HEK293T (cell line): ENCODE results near the gene HSPG2.

Experiments
- CTCF ChIA-PET: fragments of 350-600 bp; formaldehyde crosslinking; extraction: SDS; loops from one replicate; lab custom pipeline; 2021; ENCODE audit warnings: antibody characterized with exemption, inconsistent platforms; lab: Yijun Ruan, JAX
- POLR2A ChIA-PET: fragments of 350-600 bp; formaldehyde crosslinking; extraction: SDS; loops from one replicate; lab custom pipeline; 2020; ENCODE audit warnings: antibody characterized with exemption, inconsistent platforms; lab: Yijun Ruan, JAX
- DNase-seq: peaks from one replicate; pipeline ENCODE4 v3.0.0; 2012; ENCODE audit warnings: mixed read lengths; ENCODE audit errors: extremely low spot score
- ARNT ChIP-seq: fragments of 450-650 bp; IDR thresholded peaks from 2 replicates; pipeline ENCODE4 v1.6.1; 2017; ENCODE audit warnings: mild to moderate bottlenecking
- BHLHE40 ChIP-seq: fragments of 450-650 bp; IDR thresholded peaks from 2 replicates; pipeline ENCODE4 v1.6.1; 2016; ENCODE audit warnings: mild to moderate bottlenecking, moderate library complexity, borderline replicate concordance
- CTBP1 ChIP-seq: fragments of 450-650 bp; IDR thresholded peaks from 2 replicates; pipeline ENCODE4 v1.6.1; 2016; ENCODE audit warnings: borderline replicate concordance
- ELF4 ChIP-seq: fragments of 450-650 bp; IDR thresholded peaks from 2 replicates; pipeline ENCODE4 v1.6.1; 2017; ENCODE audit warnings: antibody characterized with exemption
- FOXA1 ChIP-seq: fragments of 450-650 bp; IDR thresholded peaks from 2 replicates; pipeline ENCODE4 v1.6.1; 2016; ENCODE audit warnings: mild to moderate bottlenecking
- FOXK2 ChIP-seq: fragments of 450-650 bp; IDR thresholded peaks from 2 replicates; pipeline ENCODE4 v1.6.1; 2016; ENCODE audit warnings: mild to moderate bottlenecking
- FOXM1 ChIP-seq: fragments of 450-650 bp; IDR thresholded peaks from 2 replicates; pipeline ENCODE4 v1.6.1; 2017; ENCODE audit warnings: mild to moderate bottlenecking, borderline replicate concordance
- HDGF ChIP-seq: fragments of 450-650 bp; IDR thresholded peaks from 2 replicates; pipeline ENCODE4 v1.6.1; 2017; ENCODE audit warnings: antibody characterized with exemption, borderline replicate concordance
- L3MBTL2 ChIP-seq: fragments of 450-650 bp; conservative IDR thresholded peaks from 2 replicates; pipeline ENCODE4 v1.6.1; 2016; ENCODE audit warnings: mild to moderate bottlenecking
- LEF1 ChIP-seq: fragments of 450-650 bp; IDR thresholded peaks from 2 replicates; pipeline ENCODE4 v1.6.1; 2017; ENCODE audit warnings: mild to moderate bottlenecking, borderline replicate concordance
- NFRKB ChIP-seq: fragments of 450-650 bp; IDR thresholded peaks from 2 replicates; pipeline ENCODE4 v1.6.1; 2016; ENCODE audit warnings: mild to moderate bottlenecking, moderate library complexity
- SP1 ChIP-seq: fragments of 450-650 bp; IDR thresholded peaks from 2 replicates; pipeline ENCODE4 v1.6.1; 2017
- SUZ12 ChIP-seq: fragments of 450-650 bp; IDR thresholded peaks from 2 replicates; pipeline ENCODE4 v1.6.1; 2016; ENCODE audit warnings: mild to moderate bottlenecking
- TARDBP ChIP-seq: fragments of 450-650 bp; IDR thresholded peaks from 2 replicates; pipeline ENCODE4 v1.6.1; 2016
- ZNF384 ChIP-seq: fragments of 450-650 bp; IDR thresholded peaks from 2 replicates; pipeline ENCODE4 v1.6.1; 2016
- TF ChIP-seq, protein P1 (sequence below): fragments of 450-650 bp; IDR thresholded peaks from 2 replicates; pipeline ENCODE4 v1.6.1; 2016

HSPG2 gene

DNA sequence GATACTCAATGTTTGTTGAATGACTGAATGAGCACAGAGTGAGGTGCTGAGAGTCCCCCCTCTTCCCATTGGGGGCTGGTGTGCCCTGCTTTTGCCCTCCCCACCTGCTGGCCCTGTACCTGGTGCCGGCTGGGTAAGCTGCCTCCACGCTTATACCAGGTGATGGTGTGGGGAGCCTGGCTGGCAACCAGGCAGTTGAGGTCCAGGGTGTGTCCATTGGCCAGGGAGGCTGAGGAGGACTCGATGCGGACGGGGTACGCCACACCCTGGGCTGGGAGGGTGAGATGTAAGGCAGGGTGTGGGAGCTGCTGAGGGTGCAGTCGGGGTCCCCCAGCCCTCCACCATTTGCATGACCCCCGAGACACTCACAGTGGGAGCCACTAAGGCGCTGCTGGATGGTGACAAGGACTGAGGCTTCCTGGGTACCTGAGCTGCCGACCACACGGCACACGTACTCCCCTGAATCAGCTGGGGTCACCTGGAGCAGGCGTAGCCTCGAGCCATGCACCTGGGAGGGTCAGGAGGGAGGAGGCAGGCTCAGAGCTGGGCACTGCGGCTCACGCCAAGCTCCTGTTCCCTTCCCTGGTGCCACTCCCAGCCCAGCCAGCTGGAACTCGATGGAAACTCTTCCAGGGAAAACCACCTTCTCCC, 88.5 kb downstream of the HSPG2 start:
- CTCF ChIA-PET, result no interaction called here
- POLR2A ChIA-PET, result no interaction called here
- TF ChIP-seq, protein P1, sequence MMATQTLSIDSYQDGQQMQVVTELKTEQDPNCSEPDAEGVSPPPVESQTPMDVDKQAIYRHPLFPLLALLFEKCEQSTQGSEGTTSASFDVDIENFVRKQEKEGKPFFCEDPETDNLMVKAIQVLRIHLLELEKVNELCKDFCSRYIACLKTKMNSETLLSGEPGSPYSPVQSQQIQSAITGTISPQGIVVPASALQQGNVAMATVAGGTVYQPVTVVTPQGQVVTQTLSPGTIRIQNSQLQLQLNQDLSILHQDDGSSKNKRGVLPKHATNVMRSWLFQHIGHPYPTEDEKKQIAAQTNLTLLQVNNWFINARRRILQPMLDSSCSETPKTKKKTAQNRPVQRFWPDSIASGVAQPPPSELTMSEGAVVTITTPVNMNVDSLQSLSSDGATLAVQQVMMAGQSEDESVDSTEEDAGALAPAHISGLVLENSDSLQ, result no peak
- no peak for TF ChIP-seq SUZ12
- no peak for TF ChIP-seq FOXK2
- TF ChIP-seq ELF4, result no peak
- no peak for TF ChIP-seq CTBP1
- TF ChIP-seq TARDBP, result no peak
- no peak for TF ChIP-seq NFRKB
- TF ChIP-seq SP1, result no peak
- no peak for TF ChIP-seq FOXM1
- TF ChIP-seq ARNT, result no peak
- no peak for TF ChIP-seq LEF1
- TF ChIP-seq HDGF, result no peak
- TF ChIP-seq L3MBTL2, result no peak
- TF ChIP-seq ZNF384, result no peak
- no peak for TF ChIP-seq BHLHE40
- TF ChIP-seq FOXA1, result no peak

DNA sequence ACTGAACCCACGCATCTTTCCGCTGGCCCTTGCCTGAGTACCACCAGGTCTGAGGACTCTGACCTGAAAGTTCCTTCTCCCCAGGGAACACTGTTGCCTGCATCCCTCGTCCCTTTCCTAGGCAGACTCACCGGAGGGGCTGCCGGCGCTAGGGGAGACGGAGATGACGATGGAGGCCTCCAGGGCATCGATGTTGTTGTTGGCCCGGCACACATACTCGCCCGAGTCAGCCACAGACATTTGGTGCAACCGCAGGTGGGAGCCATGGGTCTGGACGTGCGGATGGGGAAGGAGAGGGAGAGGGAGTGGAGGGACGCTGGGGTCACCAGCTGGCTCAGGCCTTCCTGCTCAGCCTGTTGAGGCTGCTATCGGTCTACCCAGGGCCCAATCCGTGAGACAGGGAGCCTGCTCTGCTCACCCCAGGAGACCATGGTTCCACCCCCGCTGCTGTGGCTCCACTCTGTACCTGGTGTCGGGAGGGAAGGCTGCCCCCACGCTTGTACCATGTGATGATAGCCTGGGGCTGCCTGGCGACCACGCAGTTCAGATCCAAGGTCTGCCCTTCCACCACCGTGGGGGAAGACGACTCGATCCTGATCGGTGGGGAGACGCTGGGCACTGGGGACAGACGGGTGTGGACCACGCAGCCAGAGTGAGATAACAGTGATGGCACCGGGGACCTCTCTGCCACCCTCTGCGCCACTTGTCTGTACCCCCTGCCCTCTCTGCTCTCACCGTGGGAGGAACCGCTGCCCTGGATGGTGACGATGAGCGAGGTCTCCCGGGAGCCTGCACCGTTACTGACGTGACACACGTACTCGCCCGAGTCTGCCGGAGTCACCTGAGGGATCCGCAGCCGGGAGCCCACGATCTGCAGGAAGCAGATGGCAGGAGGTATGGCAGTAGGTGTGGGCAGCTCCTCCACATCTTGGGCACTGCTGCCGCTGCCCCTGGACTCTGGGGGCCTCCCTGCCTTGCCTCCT, 89.6 kb downstream of the HSPG2 start:
- DNase-seq, result no peak
- POLR2A ChIA-PET, result no interaction called here
- CTCF ChIA-PET, result no interaction called here
- no peak for TF ChIP-seq FOXA1
- no peak for TF ChIP-seq FOXK2
- TF ChIP-seq ELF4, result no peak
- TF ChIP-seq, protein P1, result no peak
- TF ChIP-seq FOXM1, result no peak

More for the DNA sequence above, 88.5 kb downstream of the HSPG2 start:
- DNase-seq, result no peak

DNA sequence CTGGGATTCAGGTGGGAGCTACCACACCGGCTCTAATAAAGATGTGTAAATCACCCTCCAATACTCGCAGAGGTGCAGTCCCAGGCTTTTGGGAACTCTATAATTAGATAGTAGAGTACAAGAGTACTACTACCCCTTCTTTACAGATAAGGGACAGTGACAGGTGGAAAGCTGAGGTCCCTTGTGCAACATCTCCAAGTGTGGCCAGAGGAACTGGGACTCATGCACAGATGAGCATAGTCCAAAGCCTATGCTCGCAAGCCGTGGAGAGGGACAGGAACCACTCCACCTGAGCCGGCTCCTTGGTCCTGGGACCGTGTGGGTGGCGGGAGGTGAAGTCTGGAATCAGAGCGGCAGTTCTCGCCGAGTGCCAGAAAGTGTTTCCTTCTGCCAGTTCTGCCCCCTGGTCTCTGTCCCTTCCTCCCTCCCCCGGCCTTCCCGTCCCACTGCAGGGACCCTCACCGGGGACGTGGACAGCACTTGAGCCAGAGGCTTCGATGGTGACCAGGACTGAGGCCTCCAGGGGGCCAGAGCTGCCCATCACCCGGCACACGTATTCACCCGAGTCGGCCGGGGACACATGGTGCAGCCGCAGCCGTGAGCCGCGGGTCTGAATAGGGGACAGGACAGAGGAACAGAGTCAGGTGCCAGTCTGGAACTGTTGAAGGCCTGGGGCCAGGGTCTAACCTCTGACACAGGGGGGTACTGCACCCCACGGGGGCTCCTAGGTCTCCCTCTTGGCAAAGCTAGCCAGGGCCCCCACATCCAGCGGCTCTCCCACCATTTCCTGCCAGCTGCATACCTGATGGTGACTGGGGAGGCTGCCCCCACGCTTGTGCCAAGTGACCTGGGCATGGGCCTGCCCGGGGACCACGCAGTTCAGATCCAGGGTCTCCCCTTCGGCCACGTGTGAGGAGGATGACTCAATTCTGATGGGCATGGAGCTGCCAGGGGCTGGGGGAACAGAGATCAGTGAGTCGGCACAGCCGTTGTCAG, 91.2 kb downstream of the HSPG2 start:
- ChIA-PET CTCF (interaction anchor here (0.6 kb wide), 1 partner anchor 829 kb away, joined by 7 read pairs; no protein-coding TSS in a partner anchor), POLR2A (no interaction called here)
- no peak for TF ChIP-seq FOXM1
- TF ChIP-seq ZNF384, result no peak
- TF ChIP-seq SP1, result no peak
- TF ChIP-seq LEF1, result no peak
- TF ChIP-seq BHLHE40, result no peak
- TF ChIP-seq L3MBTL2, result no peak
- TF ChIP-seq, protein P1, result no peak
- no peak for TF ChIP-seq ELF4
- TF ChIP-seq ARNT, result no peak
- no peak for TF ChIP-seq FOXA1
- no peak for TF ChIP-seq NFRKB
- no peak for TF ChIP-seq HDGF
- TF ChIP-seq CTBP1, result no peak
- TF ChIP-seq SUZ12, result no peak
- TF ChIP-seq FOXK2, result no peak
- TF ChIP-seq TARDBP, result no peak
- DNase-seq, result no peak

DNA sequence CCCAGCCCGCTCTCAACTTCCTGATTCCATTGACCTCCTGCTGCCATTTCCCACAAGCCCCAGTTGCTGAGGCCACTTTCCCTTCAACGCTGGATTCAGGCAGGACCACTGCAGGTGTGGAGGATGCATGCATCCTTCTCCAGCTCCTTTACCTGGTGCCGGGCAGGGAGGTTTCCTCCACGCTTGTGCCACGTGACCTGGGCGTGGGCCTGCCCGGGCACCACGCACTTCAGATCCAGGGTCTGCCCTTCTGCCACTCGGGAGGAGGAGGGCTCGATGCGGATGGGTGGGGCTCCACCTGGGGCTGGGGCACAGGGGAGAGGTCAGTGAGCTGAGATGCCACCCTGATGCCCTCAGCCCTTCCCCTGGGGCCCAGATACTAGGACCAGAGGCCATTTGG, 93.1 kb downstream of the HSPG2 start:
- TF ChIP-seq L3MBTL2 (no peak), ZNF384 (no peak), FOXK2 (no peak), LEF1 (no peak), TARDBP (no peak), BHLHE40 (no peak), FOXM1 (no peak), HDGF (no peak), CTBP1 (no peak), FOXA1 (no peak), SP1 (no peak), ARNT (no peak), SUZ12 (no peak), ELF4 (no peak), NFRKB (no peak)
- TF ChIP-seq, protein P1, result no peak
- POLR2A ChIA-PET, result no interaction called here
- CTCF ChIA-PET, result no interaction called here
- no peak for DNase-seq
